DMS114 treated with DMSO at 0.1 percent for 48 hours (cell line): ENCODE data around the gene PTPRZ1.

ENCODE experiments used
- DNase-seq: peaks from one replicate; lab custom pipeline; 2025; ENCODE audit not compliant: unreplicated experiment; lab: John Stamatoyannopoulos, UW

PTPRZ1 gene

GRCh38 chr7:121953164-121953563 is 80.2 kb downstream of the PTPRZ1 start:
- DNase-seq: no peak

GRCh38 chr7:121953601-121954000 is 80.6 kb downstream of the PTPRZ1 start:
- no peak for DNase-seq

GRCh38 chr7:121954803-121955202 is 81.8 kb downstream of the PTPRZ1 start:
- DNase-seq: no peak

GRCh38 chr7:121957626-121958025 is 84.7 kb downstream of the PTPRZ1 start:
- no peak for DNase-seq

- no peak for DNase-seq
Observed at GRCh38 chr7:121960678-121961077, 87.7 kb downstream of the PTPRZ1 start.

- DNase-seq: no peak
Observed at GRCh38 chr7:121961089-121961867, 88.3 kb downstream of the PTPRZ1 start.

GRCh38 chr7:121966276-121966934 is 93.4 kb downstream of the PTPRZ1 start:
- no peak for DNase-seq

GRCh38 chr7:121966935-121967332 is 94.0 kb downstream of the PTPRZ1 start:
- DNase-seq: no peak

- DNase-seq: no peak
Observed at GRCh38 chr7:121985476-121986030, 112.6 kb downstream of the PTPRZ1 start.

GRCh38 chr7:121992068-121992467 is 119.1 kb downstream of the PTPRZ1 start:
- no peak for DNase-seq

- peak; percentile 48 for DNase-seq
Observed at GRCh38 chr7:121994625-121995410, 121.9 kb downstream of the PTPRZ1 start.

- DNase-seq: no peak
Observed at GRCh38 chr7:122006687-122007086, 133.7 kb downstream of the PTPRZ1 start.

GRCh38 chr7:122010116-122010515 is 137.2 kb downstream of the PTPRZ1 start:
- no peak for DNase-seq

GRCh38 chr7:122013065-122013464 is 140.1 kb downstream of the PTPRZ1 start:
- no peak for DNase-seq

GRCh38 chr7:122013630-122014029 is 140.7 kb downstream of the PTPRZ1 start:
- DNase-seq: no peak

GRCh38 chr7:122014697-122015096 is 141.7 kb downstream of the PTPRZ1 start:
- no peak for DNase-seq

GRCh38 chr7:122018032-122018431 is 145.1 kb downstream of the PTPRZ1 start:
- DNase-seq: no peak

- no peak for DNase-seq
Observed at GRCh38 chr7:122027058-122027457, 154.1 kb downstream of the PTPRZ1 start.

- no peak for DNase-seq
Observed at GRCh38 chr7:122033641-122034040, 160.7 kb downstream of the PTPRZ1 start.

GRCh38 chr7:122035876-122036275 is 162.9 kb downstream of the PTPRZ1 start:
- DNase-seq: no peak

- DNase-seq: no peak
Observed at GRCh38 chr7:122038134-122038533, 165.2 kb downstream of the PTPRZ1 start.
